PFSK-1 (cell line): ENCODE results near the gene RIN3.

Source experiments
- FOXP2 ChIP-seq: optimal IDR thresholded peaks from 2 replicates; pipeline ENCODE3; 2011; ENCODE audit warnings: borderline replicate concordance, control low read depth, inconsistent platforms; ENCODE audit not compliant: insufficient read depth; ENCODE audit errors: extremely low read length, extremely low read depth
- POLR2AphosphoS5 ChIP-seq: IDR thresholded peaks from 2 replicates; pipeline ENCODE4 v1.6.1; 2012; ENCODE audit warnings: low read depth, mild to moderate bottlenecking, control low read depth, low read length, moderate library complexity
- REST ChIP-seq, 2 experiments: IDR thresholded peaks; 2 replicates each; pipeline versions ENCODE4 v1.6.1 to v1.8.0; 2011 to 2012; ENCODE audit warnings: low read depth in 2 of 2, low read length in 2 of 2, control low read depth in 1 of 2, inconsistent platforms in 1 of 2, mild to moderate bottlenecking in 1 of 2, moderate library complexity in 1 of 2; ENCODE audit not compliant: insufficient read depth in 1 of 2
- SIN3A ChIP-seq: IDR thresholded peaks from 2 replicates; pipeline ENCODE4 v1.6.1; 2012; ENCODE audit warnings: mild to moderate bottlenecking, low read length, moderate library complexity, borderline replicate concordance; ENCODE audit not compliant: insufficient read depth
- TAF1 ChIP-seq: IDR thresholded peaks from 2 replicates; pipeline ENCODE4 v1.6.1; 2012; ENCODE audit warnings: low read length, control low read depth, borderline replicate concordance; ENCODE audit not compliant: insufficient read depth

RIN3 gene

GRCh38 chr14:92492258-92492657 is 21.3 kb upstream of the RIN3 start:
- TF ChIP-seq POLR2AphosphoS5 (no peak), SIN3A (no peak), TAF1 (no peak), FOXP2 (no peak), REST (IDR thresholded peaks at IDR 0.05; ENCODE audit: insufficient read depth in 1 of 2, low read depth in 2 of 2, low read length in 2 of 2) (no peak)

GRCh38 chr14:92493024-92493423 is 20.6 kb upstream of the RIN3 start:
- no peak for TF ChIP-seq SIN3A
- no peak for TF ChIP-seq POLR2AphosphoS5
- TF ChIP-seq FOXP2: no peak
- TF ChIP-seq REST (IDR thresholded peaks at IDR 0.05; ENCODE audit: insufficient read depth in 1 of 2, low read depth in 2 of 2, low read length in 2 of 2): no peak
- no peak for TF ChIP-seq TAF1

- TF ChIP-seq TAF1 (no peak), SIN3A (no peak), REST (IDR thresholded peaks at IDR 0.05; ENCODE audit: insufficient read depth in 1 of 2, low read depth in 2 of 2, low read length in 2 of 2) (no peak), POLR2AphosphoS5 (no peak), FOXP2 (no peak)
Measured at GRCh38 chr14:92493492-92493891, 20.1 kb upstream of the RIN3 start.

DNA sequence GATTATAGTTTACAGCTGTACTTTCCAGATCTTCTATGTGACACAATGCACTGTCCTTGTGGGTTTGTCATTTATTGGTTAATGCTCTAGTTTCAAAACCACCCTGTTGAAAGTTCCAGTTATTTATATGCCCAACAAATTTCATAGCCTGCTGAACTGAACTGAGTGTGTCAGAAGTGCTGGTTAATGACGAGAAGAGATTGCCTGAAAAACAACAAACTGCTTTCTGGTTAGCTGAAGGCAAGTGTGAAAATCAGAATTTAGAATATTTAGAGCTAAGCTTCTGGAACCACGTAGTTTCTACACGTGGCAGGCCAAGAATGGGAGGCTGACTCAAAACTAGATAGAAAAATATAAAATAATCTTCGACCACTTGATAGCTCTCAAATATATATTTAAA is 19.1 kb upstream of the RIN3 start:
- no peak for TF ChIP-seq POLR2AphosphoS5
- no peak for TF ChIP-seq FOXP2
- TF ChIP-seq TAF1: no peak
- TF ChIP-seq SIN3A: no peak
- no peak for TF ChIP-seq REST (IDR thresholded peaks at IDR 0.05; ENCODE audit: insufficient read depth in 1 of 2, low read depth in 2 of 2, low read length in 2 of 2)

DNA sequence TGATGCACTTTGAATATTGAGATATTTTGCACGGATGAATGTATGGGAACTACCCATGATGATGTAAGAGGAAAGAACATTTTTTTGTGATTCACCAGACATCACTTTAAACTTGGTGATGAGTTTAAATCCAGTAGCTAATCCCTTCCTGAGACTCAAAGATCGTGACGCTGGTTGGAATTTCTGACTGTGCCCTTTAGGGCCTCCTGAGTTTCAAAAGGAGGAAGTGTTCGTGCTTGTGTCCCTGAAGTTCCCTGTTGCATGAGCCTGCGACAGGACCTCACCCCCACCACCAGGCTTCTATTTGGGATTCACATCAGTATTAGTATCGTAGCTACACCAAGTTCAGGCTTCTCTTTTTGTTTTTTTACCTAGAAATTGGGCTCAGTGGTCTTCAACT is 18.6 kb upstream of the RIN3 start:
- no peak for TF ChIP-seq TAF1

DNA sequence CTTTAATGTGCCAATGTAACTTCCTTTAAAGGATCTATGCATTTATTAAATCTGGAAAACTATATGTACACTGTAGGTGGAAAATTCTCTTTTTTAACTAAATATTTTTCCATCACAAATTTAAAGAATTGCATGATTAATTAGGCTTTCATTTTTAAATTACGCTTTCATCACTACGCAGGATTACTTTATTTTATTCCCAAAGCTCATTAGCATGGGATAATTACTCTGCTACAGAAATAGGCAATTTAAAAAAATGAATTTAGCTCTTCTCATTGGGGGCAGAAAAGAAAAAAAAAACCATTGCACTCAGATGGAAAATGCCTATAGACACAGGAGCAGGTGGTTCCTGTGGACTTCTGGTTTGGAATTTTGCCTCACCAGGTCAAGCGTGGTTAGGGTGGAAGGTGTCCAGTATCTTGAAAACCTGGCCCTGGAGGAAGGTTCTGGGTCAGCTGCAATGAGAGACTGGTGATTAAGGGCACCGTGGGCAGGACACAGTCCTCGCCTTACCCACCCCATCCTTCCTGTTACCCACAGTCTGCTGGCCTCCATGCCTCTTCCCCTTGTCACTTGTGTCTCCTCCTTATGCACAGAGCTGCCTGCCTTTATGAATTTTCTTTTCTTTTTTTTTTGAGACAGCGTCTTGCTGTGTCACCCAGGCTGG is 17.3 kb upstream of the RIN3 start:
- no peak for TF ChIP-seq SIN3A
- no peak for TF ChIP-seq FOXP2
- no peak for TF ChIP-seq POLR2AphosphoS5
- no peak for TF ChIP-seq TAF1
- TF ChIP-seq REST (IDR thresholded peaks at IDR 0.05; ENCODE audit: insufficient read depth in 1 of 2, low read depth in 2 of 2, low read length in 2 of 2): no peak
